Measurements from ENCODE around the gene CT47A1.
"Not testable (repeated sequence)": the region's sequence is repeated elsewhere in the genome, so short reads cannot be mapped to it uniquely, and the experiment has no call there.

CT47A1 gene

DNA sequence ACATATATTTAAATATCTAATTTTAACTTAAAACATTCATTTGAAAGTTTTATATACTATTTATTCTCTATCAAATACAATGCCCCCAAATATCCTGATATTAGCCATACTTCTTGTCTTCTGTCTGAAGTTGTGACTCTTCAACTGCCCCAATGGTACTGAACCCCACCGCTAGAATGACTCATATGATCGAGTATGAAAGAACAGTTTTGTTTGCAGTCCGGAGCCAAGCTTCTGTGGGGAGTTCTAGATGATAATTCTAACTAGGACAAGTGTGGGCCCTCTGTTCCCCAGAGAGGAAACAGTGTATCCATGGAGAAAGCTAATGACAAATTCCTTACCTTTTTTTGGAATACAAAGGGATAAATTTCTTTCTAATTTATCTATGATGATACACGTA lies 24.7 kb upstream of the CT47A1 start:
- TF ChIP-seq, protein P1, sequence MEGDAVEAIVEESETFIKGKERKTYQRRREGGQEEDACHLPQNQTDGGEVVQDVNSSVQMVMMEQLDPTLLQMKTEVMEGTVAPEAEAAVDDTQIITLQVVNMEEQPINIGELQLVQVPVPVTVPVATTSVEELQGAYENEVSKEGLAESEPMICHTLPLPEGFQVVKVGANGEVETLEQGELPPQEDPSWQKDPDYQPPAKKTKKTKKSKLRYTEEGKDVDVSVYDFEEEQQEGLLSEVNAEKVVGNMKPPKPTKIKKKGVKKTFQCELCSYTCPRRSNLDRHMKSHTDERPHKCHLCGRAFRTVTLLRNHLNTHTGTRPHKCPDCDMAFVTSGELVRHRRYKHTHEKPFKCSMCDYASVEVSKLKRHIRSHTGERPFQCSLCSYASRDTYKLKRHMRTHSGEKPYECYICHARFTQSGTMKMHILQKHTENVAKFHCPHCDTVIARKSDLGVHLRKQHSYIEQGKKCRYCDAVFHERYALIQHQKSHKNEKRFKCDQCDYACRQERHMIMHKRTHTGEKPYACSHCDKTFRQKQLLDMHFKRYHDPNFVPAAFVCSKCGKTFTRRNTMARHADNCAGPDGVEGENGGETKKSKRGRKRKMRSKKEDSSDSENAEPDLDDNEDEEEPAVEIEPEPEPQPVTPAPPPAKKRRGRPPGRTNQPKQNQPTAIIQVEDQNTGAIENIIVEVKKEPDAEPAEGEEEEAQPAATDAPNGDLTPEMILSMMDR (IDR thresholded peaks at IDR 0.05; ENCODE audit: insufficient read depth, low read depth, low read length, missing control alignments) = no peak
- no peak overlapping the region for H3K4me3 ChIP-seq (ENCODE audit: low read length)
- DNase-seq (ENCODE audit: low read depth) = no peak

DNA sequence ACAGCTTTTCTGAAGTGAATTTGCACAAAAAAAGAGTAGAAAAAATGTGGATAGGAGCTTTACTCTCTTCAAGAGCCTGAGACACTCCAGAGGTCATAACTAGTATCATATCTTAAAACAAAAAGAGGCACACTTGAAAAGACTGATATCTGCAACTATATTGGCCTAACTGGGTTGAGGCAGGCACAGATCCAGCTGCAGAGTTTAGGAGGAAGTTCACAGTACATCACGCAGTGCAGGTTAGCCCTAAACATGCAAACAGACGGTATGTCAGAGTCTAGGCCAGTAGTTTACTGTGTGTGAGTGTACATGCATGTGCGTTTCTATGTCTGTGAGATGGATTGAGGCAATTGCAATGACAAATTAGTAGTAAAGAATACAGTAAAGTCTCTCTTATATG lies 24.2 kb upstream of the CT47A1 start:
- H3K4me3 ChIP-seq (ENCODE audit: low read length) = no peak overlapping the region
- TF ChIP-seq, protein P1 (IDR thresholded peaks at IDR 0.05; ENCODE audit: insufficient read depth, low read depth, low read length, missing control alignments) = no peak
- DNase-seq (ENCODE audit: low read depth) = no peak

DNA sequence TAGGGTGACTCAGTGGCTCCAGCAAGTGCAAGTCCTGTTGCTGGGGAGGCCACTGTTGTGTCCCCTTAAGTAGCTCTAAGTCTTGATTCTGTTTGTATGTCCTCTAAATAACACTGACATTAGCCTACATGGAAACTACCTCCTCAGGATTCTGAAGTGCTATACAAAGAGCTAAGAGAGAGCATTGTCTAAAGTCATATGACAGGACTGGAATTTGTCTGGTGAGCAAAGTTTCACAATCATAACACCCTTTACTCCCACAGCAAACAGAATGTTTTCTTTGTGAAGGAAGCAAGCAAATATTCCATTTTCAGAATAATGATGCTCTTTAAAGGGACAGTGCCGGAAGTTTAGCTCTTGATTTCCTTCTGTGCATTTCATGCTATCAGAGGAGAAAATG lies 23.4 kb upstream of the CT47A1 start:
- TF ChIP-seq, protein P1 (IDR thresholded peaks at IDR 0.05; ENCODE audit: insufficient read depth, low read depth, low read length, missing control alignments) = no peak
- no peak for DNase-seq (ENCODE audit: low read depth)
- no peak overlapping the region for H3K4me3 ChIP-seq (ENCODE audit: low read length)

DNA sequence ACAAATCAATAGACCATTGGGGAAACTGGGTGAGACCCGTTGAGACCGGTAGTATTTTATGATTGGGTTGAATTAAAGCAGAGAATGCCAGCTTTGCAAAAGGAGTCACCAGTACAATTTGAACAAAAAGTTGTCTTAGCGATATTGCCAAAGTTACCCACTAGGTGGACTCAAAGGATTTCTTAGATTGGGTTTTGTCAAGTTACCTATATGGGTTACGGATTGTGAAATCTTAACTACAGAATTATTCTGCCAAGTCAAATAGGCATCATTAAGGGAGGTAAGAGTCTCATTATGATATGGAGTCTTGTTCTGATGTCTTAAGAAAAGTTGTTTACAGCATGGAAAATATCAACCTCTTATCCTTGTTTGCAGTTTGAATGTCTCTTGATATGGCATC lies 15.0 kb upstream of the CT47A1 start:
- TF ChIP-seq, protein P1 (IDR thresholded peaks at IDR 0.05; ENCODE audit: insufficient read depth, low read depth, low read length, missing control alignments) = peak; percentile 46
- H3K4me3 ChIP-seq (ENCODE audit: low read length) = no peak overlapping the region
- peak; percentile 55 for DNase-seq (ENCODE audit: low read depth)

GRCh38 chrX:120999413-120999812 lies 13.9 kb upstream of the CT47A1 start:
- H3K4me3 ChIP-seq (ENCODE audit: low read length) = no peak overlapping the region
- no peak for DNase-seq (ENCODE audit: low read depth)
- TF ChIP-seq, protein P1 (IDR thresholded peaks at IDR 0.05; ENCODE audit: insufficient read depth, low read depth, low read length, missing control alignments) = no peak

DNA sequence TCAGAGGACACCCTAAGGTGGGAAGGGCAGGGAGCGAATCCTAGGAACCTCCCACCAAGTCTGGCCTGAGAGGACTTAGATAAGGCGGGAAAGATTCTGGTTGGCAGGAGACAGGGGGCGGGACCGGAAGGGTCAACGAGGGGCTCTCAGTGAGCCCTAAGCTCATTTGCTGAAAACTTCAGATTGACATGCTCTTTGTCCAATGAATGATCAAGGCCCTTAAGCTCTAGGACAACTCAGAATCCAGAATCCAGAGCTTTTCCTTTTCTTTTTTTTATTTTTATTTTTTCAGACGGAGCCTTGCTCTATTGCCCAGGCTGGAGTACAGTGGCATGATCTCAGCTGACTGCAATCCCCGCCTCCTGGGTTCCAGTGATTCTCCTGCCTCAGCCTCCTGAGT lies 29.1 kb downstream of the CT47A1 start, which contains the start of gene CT47A7:
Gene CT47A7, minus strand, starts transcription at position 101 of the 400 bp plus-strand sequence. CDS start 255 bp downstream, outside the sequence.
- H3K4me3 ChIP-seq (ENCODE audit: low read length); DNase-seq (ENCODE audit: low read depth): not testable (repeated sequence)
